Neural progenitor cell (in vitro differentiated cells): Measurements from ENCODE around the gene SMARCE1. TPM values are rescaled to one million over a fixed set of nuclear protein-coding genes. Genes with fewer than 3 reads are reported as not detected.
A peak's percentile ranks its signal among the peaks of the same experiment; 100 is the strongest.

ENCODE experiments used
- DNase-seq: peaks from one replicate; pipeline ENCODE4 v3.0.0-alpha.2; 2016; ENCODE audit warnings: low spot score
- H2AFZ ChIP-seq: fragments of 200-600 bp; sonication (generic); replicated peaks from 2 replicates; pipeline ENCODE4 v1.6.1; 2016; ENCODE audit warnings: antibody characterized with exemption
- H3F3A ChIP-seq: fragments of 200-600 bp; sonication (generic); 2 replicates; pipeline ENCODE4 v1.6.1; 2016; ENCODE audit warnings: antibody characterized with exemption, low read depth
- H3K27ac ChIP-seq: fragments of 200-600 bp; sonication (generic); 2 replicates; pipeline ENCODE4 v1.5.1; 2016; ENCODE audit warnings: mild to moderate bottlenecking
- H3K27me3 ChIP-seq: fragments of 200-600 bp; sonication (generic); 2 replicates; pipeline ENCODE4 v1.6.1; 2016; ENCODE audit warnings: mild to moderate bottlenecking, moderate library complexity
- H3K36me3 ChIP-seq: fragments of 200-600 bp; sonication (generic); 2 replicates; pipeline ENCODE4 v1.5.1; 2016
- H3K4me1 ChIP-seq: fragments of 200-600 bp; sonication (generic); 2 replicates; pipeline ENCODE4 v1.6.1; 2016; ENCODE audit warnings: mixed run types
- H3K4me2 ChIP-seq: fragments of 200-600 bp; sonication (generic); 2 replicates; pipeline ENCODE4 v1.6.1; 2016
- H3K4me3 ChIP-seq: fragments of 200-600 bp; sonication (generic); 2 replicates; pipeline ENCODE4 v1.5.1; 2016
- H3K79me2 ChIP-seq: fragments of 200-600 bp; sonication (generic); 2 replicates; pipeline ENCODE4 v1.6.1; 2016; ENCODE audit warnings: low read depth
- H3K9ac ChIP-seq: fragments of 200-600 bp; sonication (generic); 2 replicates; pipeline ENCODE4 v1.6.1; 2016
- H3K9me3 ChIP-seq: fragments of 200-600 bp; sonication (generic); 2 replicates; pipeline ENCODE4 v1.5.1; 2016; ENCODE audit warnings: low read depth
- H4K20me1 ChIP-seq: fragments of 200-600 bp; sonication (generic); 2 replicates; pipeline ENCODE4 v1.6.1; 2016; ENCODE audit warnings: low read depth
- H3K27ac Mint-ChIP-seq: 3 replicates; pipeline ENCODE4 v1.8.0; 2021; ENCODE audit warnings: mixed read lengths
- H3K27me3 Mint-ChIP-seq: 2 replicates; pipeline ENCODE4 v1.8.0; 2022; ENCODE audit warnings: low read depth, mild to moderate bottlenecking, inconsistent platforms, moderate library complexity, mixed read lengths; ENCODE audit not compliant: insufficient read depth
- H3K36me3 Mint-ChIP-seq: 3 replicates; pipeline ENCODE4 v1.8.0; 2021; ENCODE audit warnings: mixed read lengths
- H3K4me1 Mint-ChIP-seq: 3 replicates; pipeline ENCODE4 v1.8.0; 2021; ENCODE audit warnings: mixed read lengths
- H3K4me3 Mint-ChIP-seq: 3 replicates; pipeline ENCODE4 v1.8.0; 2021; ENCODE audit warnings: mild to moderate bottlenecking, moderate library complexity, mixed read lengths
- H3K9me3 Mint-ChIP-seq: 3 replicates; pipeline ENCODE4 v1.8.0; 2020; ENCODE audit warnings: mixed read lengths
- EZH2 ChIP-seq: fragments of 200-600 bp; sonication (generic); IDR thresholded peaks from 2 replicates; pipeline ENCODE4 v1.6.1; 2017; ENCODE audit warnings: antibody characterized with exemption, mild to moderate bottlenecking, moderate library complexity
- EZH2phosphoT487 ChIP-seq: fragments of 200-600 bp; sonication (generic); IDR thresholded peaks from 2 replicates; pipeline ENCODE4 v1.6.1; 2017; ENCODE audit warnings: antibody characterized with exemption
- total RNA-seq: library from RNA; depleted of rRNA; stranded (reverse); fragments of >200 nt; gene quantifications from 2 replicates; pipeline ENCODE4 v1.2.3, GENCODE V29; 2015; ENCODE audit warnings: low replicate concordance
- TF ChIP-seq, protein P1 (sequence below): fragments of 200-600 bp; sonication (generic); IDR thresholded peaks from 2 replicates; pipeline ENCODE4 v1.5.1; 2017; ENCODE audit warnings: antibody characterized with exemption, mild to moderate bottlenecking

SMARCE1 gene
- total RNA-seq, 1 donor from 2014 or later = 237 TPM

DNA sequence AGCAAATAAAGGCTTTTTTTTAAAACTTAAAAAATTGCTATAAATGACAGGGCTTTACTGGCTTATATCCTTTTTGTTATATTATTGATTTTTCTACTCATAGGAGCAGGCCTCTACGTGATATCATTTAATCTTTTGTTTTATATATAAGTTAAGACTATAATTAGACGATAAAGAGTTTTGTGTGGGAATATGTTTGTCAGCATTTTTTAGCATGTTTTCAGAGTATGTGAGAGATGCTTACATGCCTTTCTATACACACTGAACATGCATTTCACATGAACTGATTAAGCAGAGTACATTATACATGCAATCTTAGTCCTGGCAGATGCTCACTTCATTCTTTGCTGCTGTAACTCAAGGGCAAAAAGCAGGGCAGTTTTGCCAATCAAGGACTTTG is 25.0 kb upstream of the SMARCE1 start:
- Mint-ChIP-seq H3K27ac (no peak overlapping the region), H3K9me3 (no peaks in the 10 kb centered on the region), H3K27me3 (peaks cover 2% of the 10 kb centered on the region), H3K4me1 (no peaks in the 10 kb centered on the region), H3K36me3 (no peaks in the 10 kb centered on the region), H3K4me3 (no peak overlapping the region)
- Histone ChIP-seq H3K27me3 (peaks cover 10% of the 10 kb centered on the region), H3K27ac (no peak overlapping the region), H3F3A (no peaks in the 10 kb centered on the region), H3K9ac (no peak overlapping the region), H3K4me2 (no peak overlapping the region), H3K79me2 (no peaks in the 10 kb centered on the region), H4K20me1 (no peaks in the 10 kb centered on the region), H3K4me1 (no peaks in the 10 kb centered on the region), H3K36me3 (no peaks in the 10 kb centered on the region), H3K4me3 (no peak overlapping the region), H3K9me3 (no peaks in the 10 kb centered on the region), H2AFZ (no peak overlapping the region)
- DNase-seq = no peak
- TF ChIP-seq EZH2phosphoT487 = no peak
- TF ChIP-seq, protein P1, sequence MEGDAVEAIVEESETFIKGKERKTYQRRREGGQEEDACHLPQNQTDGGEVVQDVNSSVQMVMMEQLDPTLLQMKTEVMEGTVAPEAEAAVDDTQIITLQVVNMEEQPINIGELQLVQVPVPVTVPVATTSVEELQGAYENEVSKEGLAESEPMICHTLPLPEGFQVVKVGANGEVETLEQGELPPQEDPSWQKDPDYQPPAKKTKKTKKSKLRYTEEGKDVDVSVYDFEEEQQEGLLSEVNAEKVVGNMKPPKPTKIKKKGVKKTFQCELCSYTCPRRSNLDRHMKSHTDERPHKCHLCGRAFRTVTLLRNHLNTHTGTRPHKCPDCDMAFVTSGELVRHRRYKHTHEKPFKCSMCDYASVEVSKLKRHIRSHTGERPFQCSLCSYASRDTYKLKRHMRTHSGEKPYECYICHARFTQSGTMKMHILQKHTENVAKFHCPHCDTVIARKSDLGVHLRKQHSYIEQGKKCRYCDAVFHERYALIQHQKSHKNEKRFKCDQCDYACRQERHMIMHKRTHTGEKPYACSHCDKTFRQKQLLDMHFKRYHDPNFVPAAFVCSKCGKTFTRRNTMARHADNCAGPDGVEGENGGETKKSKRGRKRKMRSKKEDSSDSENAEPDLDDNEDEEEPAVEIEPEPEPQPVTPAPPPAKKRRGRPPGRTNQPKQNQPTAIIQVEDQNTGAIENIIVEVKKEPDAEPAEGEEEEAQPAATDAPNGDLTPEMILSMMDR = no peak
- TF ChIP-seq EZH2 = no peak

DNA sequence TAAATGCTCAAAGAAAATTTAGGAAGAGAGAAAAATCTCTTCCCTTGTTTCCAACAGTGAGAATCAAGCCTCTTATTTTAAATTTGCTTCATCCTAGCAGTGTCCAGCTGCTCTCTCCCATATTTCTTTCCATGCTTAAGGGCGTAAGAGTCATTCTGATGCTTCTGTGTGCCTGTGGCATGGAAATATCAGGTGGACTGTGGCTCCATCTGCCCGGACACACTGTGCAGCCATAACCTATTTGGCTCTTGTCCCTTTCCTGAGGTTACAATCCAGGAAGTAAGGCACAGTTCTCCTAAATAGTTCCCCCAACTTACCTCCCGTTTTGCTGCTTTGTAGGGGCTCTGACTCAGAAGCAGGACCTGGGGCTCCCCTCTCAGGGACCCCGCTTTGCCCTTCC is 23.7 kb upstream of the SMARCE1 start:
- peaks cover 10% of the 10 kb centered on the region for H3K27me3 ChIP-seq
- no peak overlapping the region for H3K27ac ChIP-seq
- no peaks in the 10 kb centered on the region for H3F3A ChIP-seq
- Mint-ChIP-seq H3K9me3 (no peaks in the 10 kb centered on the region), H3K36me3 (no peaks in the 10 kb centered on the region), H3K4me3 (no peak overlapping the region), H3K4me1 (peaks cover 2% of the 10 kb centered on the region), H3K27me3 (peaks cover 2% of the 10 kb centered on the region), H3K27ac (no peak overlapping the region)
- H3K4me1 ChIP-seq = no peaks in the 10 kb centered on the region
- H3K9me3 ChIP-seq = no peaks in the 10 kb centered on the region
- H3K9ac ChIP-seq = no peak overlapping the region
- H4K20me1 ChIP-seq = no peaks in the 10 kb centered on the region
- H3K36me3 ChIP-seq = no peaks in the 10 kb centered on the region
- no peak for TF ChIP-seq EZH2
- TF ChIP-seq EZH2phosphoT487 = no peak
- TF ChIP-seq, protein P1 = no peak
- no peak overlapping the region for H3K4me2 ChIP-seq
- DNase-seq = no peak
- peak overlapping the region; percentile 47 for H2AFZ ChIP-seq
- H3K79me2 ChIP-seq = no peaks in the 10 kb centered on the region
- H3K4me3 ChIP-seq = no peak overlapping the region

DNA sequence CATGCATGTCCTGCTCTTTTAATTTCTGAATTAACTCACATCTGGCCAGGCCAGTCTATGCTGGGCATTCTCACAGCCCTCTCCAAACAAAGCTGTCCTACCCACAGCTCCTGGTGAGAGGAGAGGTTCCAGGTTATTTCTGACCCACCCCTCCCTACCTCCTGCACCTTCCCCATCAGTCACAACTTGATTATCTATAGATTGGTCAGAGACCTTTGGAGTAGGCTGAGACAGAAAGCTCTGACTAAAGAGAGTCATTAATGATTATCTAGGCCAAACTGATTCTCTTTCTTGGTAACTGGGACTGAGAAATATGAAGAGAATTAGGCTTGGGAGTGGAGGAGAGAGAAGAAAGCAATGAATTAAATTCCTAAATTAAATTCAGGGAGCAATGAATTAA is 18.7 kb upstream of the SMARCE1 start:
- no peaks in the 10 kb centered on the region for H3K9me3 Mint-ChIP-seq
- Histone ChIP-seq H2AFZ (peak overlapping the region; percentile 20), H3K4me1 (peaks cover 8% of the 10 kb centered on the region), H3F3A (no peaks in the 10 kb centered on the region), H3K36me3 (no peaks in the 10 kb centered on the region), H3K9me3 (no peaks in the 10 kb centered on the region), H3K27ac (no peak overlapping the region), H3K9ac (no peak overlapping the region), H4K20me1 (no peaks in the 10 kb centered on the region), H3K79me2 (no peaks in the 10 kb centered on the region), H3K27me3 (peaks cover 7% of the 10 kb centered on the region), H3K4me3 (no peak overlapping the region), H3K4me2 (no peak overlapping the region)
- no peaks in the 10 kb centered on the region for H3K27me3 Mint-ChIP-seq
- no peaks in the 10 kb centered on the region for H3K36me3 Mint-ChIP-seq
- TF ChIP-seq EZH2 = no peak
- H3K4me1 Mint-ChIP-seq = peaks cover 13% of the 10 kb centered on the region
- H3K27ac Mint-ChIP-seq = no peak overlapping the region
- no peak overlapping the region for H3K4me3 Mint-ChIP-seq
- DNase-seq = no peak

DNA sequence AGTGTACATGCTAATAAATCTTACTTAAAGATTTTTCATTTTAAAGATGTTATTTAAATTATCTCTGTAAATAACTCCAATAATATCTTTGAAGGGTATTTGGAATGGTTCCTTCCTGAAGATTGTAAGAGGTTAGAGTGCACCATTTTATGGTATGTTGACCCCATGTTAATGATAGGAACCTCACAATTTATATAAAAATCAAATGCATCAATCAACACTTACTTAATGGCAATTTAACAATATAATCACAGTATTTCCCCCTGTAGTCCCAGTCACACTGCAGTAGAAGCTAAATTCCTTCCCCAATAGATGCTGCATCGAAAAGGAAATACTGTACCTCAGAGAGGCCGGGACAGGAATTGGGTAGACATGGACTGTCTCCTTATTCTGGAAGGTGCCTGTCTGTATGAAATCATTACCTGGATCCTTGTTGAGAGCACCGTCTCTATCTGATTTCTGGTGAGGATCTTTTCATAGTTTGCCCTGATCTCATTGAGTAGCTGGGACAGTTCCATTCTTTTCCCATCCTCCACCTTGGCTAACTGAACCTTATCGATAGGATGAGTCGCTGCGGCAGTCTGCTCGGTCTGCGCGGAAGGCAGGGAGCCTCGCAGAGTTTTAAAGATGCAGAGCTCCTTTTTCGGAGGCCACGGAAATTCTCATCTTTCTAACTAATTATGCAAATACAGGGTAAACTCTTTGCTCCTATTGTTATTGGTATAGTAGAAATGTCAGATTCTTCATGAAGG is 17.1 kb upstream of the SMARCE1 start, which contains the start of gene KRT222:
Gene KRT222 (minus strand): TSS at position 596 of the 752 bp plus-strand sequence. CDS start 78 bp downstream, at position 518.
- Histone ChIP-seq H3K9ac (no peak within 1 kb of the TSS), H4K20me1 (no peaks in the 10 kb centered on the region), H3K9me3 (no peaks in the 10 kb centered on the region), H3K36me3 (no peaks in the 10 kb centered on the region), H3K79me2 (no peaks in the 10 kb centered on the region), H3K27me3 (peaks cover 7% of the 10 kb centered on the region), H3K4me3 (peak within 1 kb of the TSS; percentile 36), H3K27ac (no peak within 1 kb of the TSS), H2AFZ (peak within 1 kb of the TSS; percentile 99), H3F3A (no peaks in the 10 kb centered on the region), H3K4me1 (peaks cover 8% of the 10 kb centered on the region), H3K4me2 (peak within 1 kb of the TSS; percentile 81)
- Mint-ChIP-seq H3K27ac (no peak within 1 kb of the TSS), H3K9me3 (no peaks in the 10 kb centered on the region), H3K4me3 (peak within 1 kb of the TSS; percentile 77), H3K36me3 (no peaks in the 10 kb centered on the region), H3K27me3 (no peaks in the 10 kb centered on the region), H3K4me1 (peaks cover 13% of the 10 kb centered on the region)
- peak; percentile 38 for DNase-seq
- TF ChIP-seq EZH2 = no peak
- TF ChIP-seq, protein P1 = no peak
- TF ChIP-seq EZH2phosphoT487 = no peak
